Stomach (tissue), 9 donors: ENCODE results near the gene FGFR2. TPM values are rescaled to one million over a fixed set of nuclear protein-coding genes. Genes with fewer than 3 reads are reported as not detected.
"Not testable (repeated sequence)": the region's sequence is repeated elsewhere in the genome, so short reads cannot be mapped to it uniquely, and the experiment has no call there.

Experiments used
- DNase-seq, 2 donors: peaks; one replicate each; pipeline versions ENCODE4 v3.0.0 to v3.0.0-alpha.2; 2013 to 2019
- H3K27ac ChIP-seq, 5 donors: fragments of 200-600 bp in 4 of 5; sonication (generic) in 4 of 5; one replicate each; pipeline ENCODE4 v1.5.1; 2013 to 2019; ENCODE audit warnings: mild to moderate bottlenecking in 1 of 5, moderate library complexity in 1 of 5
- H3K27me3 ChIP-seq, 3 donors: fragments of 200-600 bp; sonication (generic); one replicate each; pipeline ENCODE4 v1.5.1; 2017 to 2019; ENCODE audit warnings: mixed run types in 1 of 3
- H3K36me3 ChIP-seq, 4 donors: fragments of 200-600 bp; sonication (generic); 1 replicate in 3 of 4; 2 replicates in 1 of 4; pipeline ENCODE4 v1.5.1; 2016 to 2019
- H3K4me1 ChIP-seq, 4 donors: fragments of 200-600 bp; sonication (generic); one replicate each; pipeline ENCODE4 v1.5.1; 2016 to 2019
- H3K4me3 ChIP-seq, 4 donors: fragments of 200-600 bp; sonication (generic) in 3 of 4; one replicate each; pipeline ENCODE4 v1.5.1; 2016 to 2019; ENCODE audit warnings: mild to moderate bottlenecking in 1 of 4
- H3K9me3 ChIP-seq, 4 donors: fragments of 200-600 bp; sonication (generic); one replicate each; pipeline ENCODE4 v1.5.1; 2016 to 2019
- EP300 ChIP-seq: sonication (generic); formaldehyde crosslinking; IDR thresholded peaks from one replicate; pipeline ENCODE4 v1.6.1; 2017; ENCODE audit warnings: antibody characterized with exemption
- POLR2A ChIP-seq, 4 donors: fragments of 450-650 bp; IDR thresholded peaks; one replicate each; pipeline ENCODE4 v1.6.1; 2016; ENCODE audit warnings: antibody characterized with exemption in 4 of 4, control low read depth in 2 of 4, mild to moderate bottlenecking in 1 of 4, moderate library complexity in 1 of 4
- POLR2AphosphoS5 ChIP-seq, 3 donors: sonication (generic); formaldehyde crosslinking; IDR thresholded peaks; one replicate each; pipeline ENCODE4 v1.6.1; 2016; ENCODE audit warnings: antibody characterized with exemption in 3 of 3
- WGBS, 5 donors: extraction: QIAGEN DNeasy Blood & Tissue Kit in 3 of 5; methylation state at CpG; one replicate each; pipeline versions ENCODE4 v1.1.5 to v1.1.7; 2013 to 2018; 5-methylcytosine and 5-hydroxymethylcytosine counted together
- intact Hi-C: fragments of 100-400 bp; cut with DNase I; formaldehyde crosslinking; loops from one replicate; pipeline ENCODE4 v1.15.1; 2023; ENCODE audit warnings: low total_unique reads
- polyA plus RNA-seq, 3 donors: library from polyadenylated mRNA; stranded (reverse); fragments of 200-250 nt; gene quantifications; one replicate each; pipeline ENCODE4 v1.2.3, GENCODE V29; 2013
- total RNA-seq, 5 donors: library from RNA; depleted of rRNA; stranded (reverse); fragments of >200 nt; gene quantifications; one replicate each; pipeline versions ENCODE4 v1.1.0 to v1.2.3, GENCODE V29; 2014 to 2016
- TF ChIP-seq, protein P1 (sequence below), 7 experiments: fragments of 450-650 bp in 4 of 7; fragments of 200-600 bp in 3 of 7; sonication (generic) in 3 of 7; IDR thresholded peaks; one replicate each; pipeline ENCODE4 v1.5.1; 2016 to 2019; ENCODE audit warnings: antibody characterized with exemption in 7 of 7, control low read depth in 2 of 7, mild to moderate bottlenecking in 1 of 7
- donor health status: healthy with polysubstance abuse.
- donor health status: Bipolar disorder and iron deficiency.
- donor health status: healthy.

Gene FGFR2
- total and polyA plus RNA-seq, 8 donors = 3.9 to 170 (median 18.1) TPM

DNA sequence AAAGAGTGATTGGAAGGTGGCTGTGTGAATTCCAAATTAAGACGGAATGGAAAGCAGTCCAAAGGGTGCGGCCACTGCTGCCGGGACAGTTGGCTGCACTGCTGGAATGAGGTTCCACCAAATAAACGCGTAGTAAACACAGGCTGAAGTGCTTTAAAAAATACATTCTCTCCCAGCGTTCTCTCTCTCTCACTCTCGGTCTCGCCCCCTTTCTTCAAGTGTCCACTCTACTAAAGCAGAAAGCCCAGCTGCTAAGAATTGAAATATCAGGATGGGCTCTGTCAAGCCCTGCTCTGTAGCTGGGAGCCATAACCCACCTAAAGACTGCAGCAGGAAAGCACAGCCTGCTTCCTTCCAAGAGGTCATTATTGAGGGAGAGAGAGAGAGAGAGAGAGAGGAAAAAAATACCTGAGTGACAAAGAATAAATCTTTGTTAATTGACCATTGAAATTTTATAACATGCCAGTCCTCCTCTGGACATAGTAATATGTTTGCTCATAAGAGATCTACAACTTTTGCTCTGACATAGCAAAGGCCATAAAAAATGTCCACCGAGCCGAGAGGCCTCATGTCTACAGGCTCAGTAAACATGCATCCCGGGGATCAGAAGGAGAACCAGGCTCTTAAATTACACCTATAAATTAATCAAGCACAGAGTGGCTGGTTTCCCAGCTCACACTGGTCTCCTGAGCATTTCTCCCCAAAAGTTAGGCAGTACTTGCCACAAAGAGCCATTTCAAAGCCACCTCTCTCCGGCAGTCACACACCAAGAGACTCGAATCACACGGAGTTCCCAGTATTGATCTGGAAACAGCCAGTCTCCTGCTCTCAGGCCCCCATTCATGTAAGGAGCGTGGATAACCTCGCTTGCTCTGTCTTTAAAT, 72.8 kb downstream of the FGFR2 start:
- Histone ChIP-seq H3K4me3 (no peak overlapping the region), H3K36me3 (no peaks in the 10 kb centered on the region), H3K27ac (peak overlapping the region in 2 of 5 donors; percentile 52 to 66), H3K4me1 (peaks cover 18 to 44% (median 25%) of the 10 kb centered on the region in 4 donors), H3K27me3 (no peaks in the 10 kb centered on the region), H3K9me3 (no peaks in the 10 kb centered on the region)
- 54 to 60% (median 58%) methylated on average over 16 of the region's 16 CpGs for WGBS, 5 donors
- peak in 1 of 2 donors; percentile 67 for DNase-seq
- no peak for TF ChIP-seq POLR2A (IDR thresholded peaks at IDR 0.05)
- TF ChIP-seq, protein P1, sequence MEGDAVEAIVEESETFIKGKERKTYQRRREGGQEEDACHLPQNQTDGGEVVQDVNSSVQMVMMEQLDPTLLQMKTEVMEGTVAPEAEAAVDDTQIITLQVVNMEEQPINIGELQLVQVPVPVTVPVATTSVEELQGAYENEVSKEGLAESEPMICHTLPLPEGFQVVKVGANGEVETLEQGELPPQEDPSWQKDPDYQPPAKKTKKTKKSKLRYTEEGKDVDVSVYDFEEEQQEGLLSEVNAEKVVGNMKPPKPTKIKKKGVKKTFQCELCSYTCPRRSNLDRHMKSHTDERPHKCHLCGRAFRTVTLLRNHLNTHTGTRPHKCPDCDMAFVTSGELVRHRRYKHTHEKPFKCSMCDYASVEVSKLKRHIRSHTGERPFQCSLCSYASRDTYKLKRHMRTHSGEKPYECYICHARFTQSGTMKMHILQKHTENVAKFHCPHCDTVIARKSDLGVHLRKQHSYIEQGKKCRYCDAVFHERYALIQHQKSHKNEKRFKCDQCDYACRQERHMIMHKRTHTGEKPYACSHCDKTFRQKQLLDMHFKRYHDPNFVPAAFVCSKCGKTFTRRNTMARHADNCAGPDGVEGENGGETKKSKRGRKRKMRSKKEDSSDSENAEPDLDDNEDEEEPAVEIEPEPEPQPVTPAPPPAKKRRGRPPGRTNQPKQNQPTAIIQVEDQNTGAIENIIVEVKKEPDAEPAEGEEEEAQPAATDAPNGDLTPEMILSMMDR (IDR thresholded peaks at IDR 0.05) = no peak
- TF ChIP-seq EP300 = no peak
- no peak for TF ChIP-seq POLR2AphosphoS5 (IDR thresholded peaks at IDR 0.05)
- intact Hi-C loops = no loop called here

DNA sequence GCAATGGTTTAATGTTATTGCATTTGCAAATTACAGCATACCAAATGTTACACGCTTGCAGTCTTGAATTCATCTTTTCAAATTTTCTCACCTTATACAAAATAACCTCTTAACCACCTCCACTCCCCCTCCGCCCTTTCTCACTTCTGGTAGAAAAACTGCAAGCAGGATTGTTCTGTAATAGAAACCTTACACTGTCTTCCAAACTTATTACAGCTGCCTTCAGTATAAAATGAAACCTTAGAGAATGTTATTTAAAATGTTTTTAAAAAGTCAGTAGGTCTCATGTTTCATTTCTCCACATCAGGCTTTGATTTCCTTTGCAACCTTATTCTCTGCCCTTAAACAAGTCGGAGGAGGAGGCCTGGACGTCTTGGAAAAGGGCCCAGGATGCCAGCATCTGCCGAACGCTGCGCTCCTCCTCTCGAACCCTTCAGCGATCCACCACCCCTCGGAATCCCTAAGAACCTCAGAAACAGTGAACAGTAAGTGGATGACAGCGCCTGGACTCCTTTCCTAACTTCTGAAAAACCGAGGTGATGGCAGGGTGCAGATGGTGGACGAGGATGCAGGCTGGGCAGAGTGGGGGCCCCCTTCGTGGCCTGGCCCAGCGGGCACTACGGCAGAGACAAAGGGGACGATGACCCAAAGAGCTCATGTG, 74.0 kb downstream of the FGFR2 start:
- H3K4me1 ChIP-seq = peaks cover 18 to 44% (median 25%) of the 10 kb centered on the region in 4 donors
- 62 to 74% (median 67%) methylated on average over 17 of the region's 17 CpGs for WGBS, 5 donors

DNA sequence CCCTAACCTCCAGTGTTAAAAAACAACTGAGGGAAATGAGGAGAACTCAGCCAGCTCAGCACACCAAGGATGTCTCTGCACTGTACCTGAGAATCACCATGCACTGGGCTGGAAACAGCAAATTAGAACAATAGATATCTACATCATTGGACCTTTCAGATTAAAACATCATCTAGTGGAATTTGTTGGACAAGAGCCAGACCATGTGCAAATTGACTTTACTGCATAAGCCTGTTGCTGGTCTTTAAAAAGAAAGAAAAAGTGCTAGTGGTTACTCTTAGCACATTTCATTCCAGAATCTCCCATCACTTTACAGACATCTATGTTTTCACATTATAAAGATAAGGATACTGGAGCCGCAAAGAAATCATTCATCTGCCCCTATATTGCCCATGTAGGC, 75.4 kb downstream of the FGFR2 start:
- DNase-seq = peak in 1 of 2 donors; percentile 53
- Histone ChIP-seq H3K9me3 (no peaks in the 10 kb centered on the region), H3K36me3 (no peaks in the 10 kb centered on the region), H3K4me1 (peaks cover 18 to 38% (median 25%) of the 10 kb centered on the region in 4 donors), H3K4me3 (no peak overlapping the region), H3K27ac (peak overlapping the region in 3 of 5 donors; percentile 44 to 66 (median 49)), H3K27me3 (no peaks in the 10 kb centered on the region)
- TF ChIP-seq POLR2A (IDR thresholded peaks at IDR 0.05) (no peak), EP300 (no peak), POLR2AphosphoS5 (IDR thresholded peaks at IDR 0.05) (no peak)
- TF ChIP-seq, protein P1 (IDR thresholded peaks at IDR 0.05) = no peak
- 54 to 83% (median 71%) methylated on average over 1 of the region's 1 CpG for WGBS, 5 donors
- intact Hi-C loops = no loop called here

More for the DNA sequence above, 74.0 kb downstream of the FGFR2 start:
- peak overlapping the region in 3 of 5 donors; percentile 49 to 66 (median 52) for H3K27ac ChIP-seq
- H3K4me3 ChIP-seq = no peak overlapping the region
- peak in 1 of 2 donors; percentile 24 for DNase-seq
- no peaks in the 10 kb centered on the region for H3K27me3 ChIP-seq
- TF ChIP-seq, protein P1 (IDR thresholded peaks at IDR 0.05) = no peak
- TF ChIP-seq POLR2AphosphoS5 (IDR thresholded peaks at IDR 0.05) = no peak
- TF ChIP-seq POLR2A (IDR thresholded peaks at IDR 0.05) = no peak
- TF ChIP-seq EP300 = no peak
- no peaks in the 10 kb centered on the region for H3K9me3 ChIP-seq
- intact Hi-C loops = no loop called here
- H3K36me3 ChIP-seq = no peaks in the 10 kb centered on the region

DNA sequence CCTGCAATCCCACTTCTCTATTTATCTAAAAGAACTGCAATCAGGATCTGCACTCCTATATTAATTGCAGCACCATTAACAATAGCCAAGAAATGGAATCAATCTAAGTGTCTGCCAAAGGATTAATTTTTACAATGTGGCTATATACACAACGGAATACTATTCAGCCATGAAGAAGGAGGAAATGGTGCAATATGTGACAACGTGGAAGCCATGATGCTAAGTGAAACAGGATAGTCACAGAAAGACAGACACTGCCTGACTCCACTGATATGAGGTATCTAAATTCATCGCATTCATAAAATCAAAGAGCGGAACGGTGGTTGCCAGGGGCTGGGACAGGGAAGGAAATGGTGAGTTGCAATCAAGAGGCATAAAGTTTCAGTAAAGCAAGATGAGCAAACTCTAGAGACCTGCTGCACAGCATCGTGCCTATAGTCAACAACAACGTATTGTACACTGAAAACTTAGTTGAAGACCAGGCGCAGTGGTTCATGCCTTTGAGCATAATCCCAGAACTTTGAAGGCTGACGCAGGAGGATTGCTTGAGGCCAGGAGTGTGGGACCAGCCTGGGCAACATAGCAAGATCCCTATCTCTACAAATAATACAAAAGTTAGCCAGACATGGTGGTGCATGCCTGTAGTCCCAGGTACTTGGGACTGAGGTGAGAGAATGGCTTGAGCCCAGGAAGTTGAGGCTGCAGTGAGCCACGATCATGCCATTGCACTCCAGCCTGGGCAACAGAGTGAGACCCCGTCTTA, 76.3 kb downstream of the FGFR2 start:
- peaks cover 18 to 36% (median 25%) of the 10 kb centered on the region in 4 donors for H3K4me1 ChIP-seq
- no peak overlapping the region for H3K27ac ChIP-seq
- no peaks in the 10 kb centered on the region for H3K9me3 ChIP-seq
- WGBS, 5 donors = 84 to 88% (median 87%) methylated on average over 11 of the region's 11 CpGs
- intact Hi-C loops = no loop called here
- no peak for DNase-seq
- H3K36me3 ChIP-seq = peaks cover 0 to 4% (median 0%) of the 10 kb centered on the region in 4 donors
- TF ChIP-seq, protein P1 (IDR thresholded peaks at IDR 0.05) = no peak
- TF ChIP-seq EP300 (no peak), POLR2A (IDR thresholded peaks at IDR 0.05) (no peak), POLR2AphosphoS5 (IDR thresholded peaks at IDR 0.05) (no peak)
- H3K27me3 ChIP-seq = no peaks in the 10 kb centered on the region
- no peak overlapping the region for H3K4me3 ChIP-seq

DNA sequence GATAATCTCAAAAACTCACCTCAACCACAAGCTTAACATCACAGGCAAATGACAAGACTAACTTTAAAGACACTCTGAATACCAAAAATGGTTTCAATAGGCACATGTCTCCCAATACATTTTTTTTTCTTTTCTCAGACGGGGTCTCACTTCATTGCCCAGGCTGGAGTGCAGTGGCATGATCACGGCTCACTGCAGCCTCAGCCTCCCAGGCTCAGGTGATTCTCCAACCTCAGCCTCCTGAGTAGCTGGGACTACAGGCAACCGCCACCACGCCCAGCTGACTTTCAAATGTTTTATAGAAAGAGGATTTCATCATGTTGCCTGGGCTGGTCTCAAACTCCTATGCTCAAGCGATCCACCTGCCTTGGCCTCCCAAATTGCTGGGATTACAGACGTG, 77.7 kb downstream of the FGFR2 start:
- DNase-seq, intact Hi-C loops, H3K27me3 ChIP-seq, H3K27ac ChIP-seq, H3K36me3 ChIP-seq, H3K4me3 ChIP-seq, H3K9me3 ChIP-seq: not testable (repeated sequence)
- 91 to 98% (median 97%) methylated on average over 6 of the region's 6 CpGs for WGBS, 5 donors
- peaks cover 18 to 30% (median 23%) of the 10 kb centered on the region in 4 donors for H3K4me1 ChIP-seq
